ENCODE results near the gene LMNA.

DNA sequence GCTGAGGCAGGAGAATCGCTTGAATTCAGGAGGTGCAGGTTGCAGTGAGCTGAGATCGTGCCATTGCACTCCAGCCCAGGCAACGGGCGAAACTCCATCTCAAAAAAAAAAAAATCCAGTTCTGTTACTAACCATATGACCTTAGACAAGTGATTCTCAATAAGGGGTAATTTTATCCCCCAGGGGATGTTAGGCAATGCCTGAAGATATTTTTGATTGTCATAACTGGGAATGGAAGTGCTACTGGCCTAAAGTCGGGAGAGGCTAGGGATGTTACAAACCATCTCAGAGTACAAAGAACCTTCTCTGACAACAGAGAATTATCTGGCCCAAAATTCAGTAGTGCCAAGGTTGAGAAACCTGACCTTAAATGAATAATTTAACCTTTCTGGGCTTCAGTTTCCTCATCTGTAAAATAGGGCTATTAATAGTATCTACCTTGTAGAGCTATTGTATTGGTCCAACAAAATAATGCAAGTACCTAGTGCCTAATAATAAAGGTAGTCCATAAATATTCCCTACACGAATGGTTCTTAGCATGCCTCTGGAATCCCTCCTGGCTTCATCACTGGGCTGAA is 5.8 kb upstream of the LMNA start:
- TF ChIP-seq, protein P1, sequence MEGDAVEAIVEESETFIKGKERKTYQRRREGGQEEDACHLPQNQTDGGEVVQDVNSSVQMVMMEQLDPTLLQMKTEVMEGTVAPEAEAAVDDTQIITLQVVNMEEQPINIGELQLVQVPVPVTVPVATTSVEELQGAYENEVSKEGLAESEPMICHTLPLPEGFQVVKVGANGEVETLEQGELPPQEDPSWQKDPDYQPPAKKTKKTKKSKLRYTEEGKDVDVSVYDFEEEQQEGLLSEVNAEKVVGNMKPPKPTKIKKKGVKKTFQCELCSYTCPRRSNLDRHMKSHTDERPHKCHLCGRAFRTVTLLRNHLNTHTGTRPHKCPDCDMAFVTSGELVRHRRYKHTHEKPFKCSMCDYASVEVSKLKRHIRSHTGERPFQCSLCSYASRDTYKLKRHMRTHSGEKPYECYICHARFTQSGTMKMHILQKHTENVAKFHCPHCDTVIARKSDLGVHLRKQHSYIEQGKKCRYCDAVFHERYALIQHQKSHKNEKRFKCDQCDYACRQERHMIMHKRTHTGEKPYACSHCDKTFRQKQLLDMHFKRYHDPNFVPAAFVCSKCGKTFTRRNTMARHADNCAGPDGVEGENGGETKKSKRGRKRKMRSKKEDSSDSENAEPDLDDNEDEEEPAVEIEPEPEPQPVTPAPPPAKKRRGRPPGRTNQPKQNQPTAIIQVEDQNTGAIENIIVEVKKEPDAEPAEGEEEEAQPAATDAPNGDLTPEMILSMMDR (conservative IDR thresholded peaks at IDR 0.05; ENCODE audit: low read length), result no peak
- no peak for TF ChIP-seq EZH2phosphoT487 (IDR thresholded peaks at IDR 0.05; ENCODE audit: borderline replicate concordance)

Data from Loucy (cell line).